ENCODE data around the gene ZEB1.

ZEB1 gene

GRCh38 chr10:31393844-31394243, 74.8 kb downstream of the ZEB1 start:
- DNase-seq (ENCODE audit: extremely low spot score) = no peak
- TF ChIP-seq ZNF384 (IDR thresholded peaks at IDR 0.05) = no peak
- no peak for TF ChIP-seq ARNT (IDR thresholded peaks at IDR 0.05)
- TF ChIP-seq FOXK2 (IDR thresholded peaks at IDR 0.05) = no peak
- no peak for TF ChIP-seq SUZ12 (IDR thresholded peaks at IDR 0.05)
- TF ChIP-seq L3MBTL2 (conservative IDR thresholded peaks at IDR 0.05) = no peak
- TF ChIP-seq HDGF (IDR thresholded peaks at IDR 0.05; ENCODE audit: borderline replicate concordance) = no peak
- TF ChIP-seq CTBP1 (IDR thresholded peaks at IDR 0.05; ENCODE audit: borderline replicate concordance) = no peak
- TF ChIP-seq LEF1 (IDR thresholded peaks at IDR 0.05; ENCODE audit: borderline replicate concordance) = no peak
- TF ChIP-seq NFRKB (IDR thresholded peaks at IDR 0.05) = no peak
- no peak for TF ChIP-seq PKNOX1 (IDR thresholded peaks at IDR 0.05)
- no peak for TF ChIP-seq FOXA1 (IDR thresholded peaks at IDR 0.05)
- TF ChIP-seq BHLHE40 (IDR thresholded peaks at IDR 0.05; ENCODE audit: borderline replicate concordance) = no peak
- POLR2A ChIA-PET = interaction anchor here (1.0 kb wide), 1 partner anchor 33 kb away, joined by 3 read pairs; no protein-coding TSS in a partner anchor
- CTCF ChIA-PET = no interaction called here

GRCh38 chr10:31395695-31396094, 76.7 kb downstream of the ZEB1 start:
- DNase-seq (ENCODE audit: extremely low spot score) = no peak
- ChIA-PET CTCF (no interaction called here), POLR2A (no interaction called here)
- no peak for TF ChIP-seq CTBP1 (IDR thresholded peaks at IDR 0.05; ENCODE audit: borderline replicate concordance)
- TF ChIP-seq BHLHE40 (IDR thresholded peaks at IDR 0.05; ENCODE audit: borderline replicate concordance) = no peak
- TF ChIP-seq ARNT (IDR thresholded peaks at IDR 0.05) = no peak
- TF ChIP-seq LEF1 (IDR thresholded peaks at IDR 0.05; ENCODE audit: borderline replicate concordance) = no peak
- TF ChIP-seq FOXA1 (IDR thresholded peaks at IDR 0.05) = no peak
- TF ChIP-seq TARDBP (IDR thresholded peaks at IDR 0.05) = no peak
- TF ChIP-seq SUZ12 (IDR thresholded peaks at IDR 0.05) = no peak
- TF ChIP-seq SP1 (IDR thresholded peaks at IDR 0.05) = no peak
- no peak for TF ChIP-seq L3MBTL2 (conservative IDR thresholded peaks at IDR 0.05)
- no peak for TF ChIP-seq FOXM1 (IDR thresholded peaks at IDR 0.05; ENCODE audit: borderline replicate concordance)
- TF ChIP-seq HDGF (IDR thresholded peaks at IDR 0.05; ENCODE audit: borderline replicate concordance) = no peak
- TF ChIP-seq ZNF384 (IDR thresholded peaks at IDR 0.05) = no peak
- TF ChIP-seq FOXK2 (IDR thresholded peaks at IDR 0.05) = no peak
- no peak for TF ChIP-seq ELF4 (IDR thresholded peaks at IDR 0.05)

- TF ChIP-seq NFRKB (IDR thresholded peaks at IDR 0.05) (no peak), PKNOX1 (IDR thresholded peaks at IDR 0.05) (no peak), ZNF384 (IDR thresholded peaks at IDR 0.05) (no peak), FOXK2 (IDR thresholded peaks at IDR 0.05) (no peak), SUZ12 (IDR thresholded peaks at IDR 0.05) (no peak), L3MBTL2 (conservative IDR thresholded peaks at IDR 0.05) (no peak), HDGF (IDR thresholded peaks at IDR 0.05; ENCODE audit: borderline replicate concordance) (no peak), FOXM1 (IDR thresholded peaks at IDR 0.05; ENCODE audit: borderline replicate concordance) (no peak), SP1 (IDR thresholded peaks at IDR 0.05) (no peak), BHLHE40 (IDR thresholded peaks at IDR 0.05; ENCODE audit: borderline replicate concordance) (no peak), FOXA1 (IDR thresholded peaks at IDR 0.05) (no peak), TARDBP (IDR thresholded peaks at IDR 0.05) (no peak), ARNT (IDR thresholded peaks at IDR 0.05) (no peak)
- ChIA-PET POLR2A (no interaction called here), CTCF (interaction anchor here (0.6 kb wide), 1 partner anchor 122 kb away, joined by 3 read pairs; no protein-coding TSS in a partner anchor)
- DNase-seq (ENCODE audit: extremely low spot score) = no peak
These were observed 77.4 kb downstream of the ZEB1 start for GRCh38 chr10:31396376-31396775.

- CTCF ChIA-PET = no interaction called here
- no peak for DNase-seq (ENCODE audit: extremely low spot score)
- POLR2A ChIA-PET = no interaction called here
- no peak for TF ChIP-seq BHLHE40 (IDR thresholded peaks at IDR 0.05; ENCODE audit: borderline replicate concordance)
- no peak for TF ChIP-seq FOXM1 (IDR thresholded peaks at IDR 0.05; ENCODE audit: borderline replicate concordance)
- TF ChIP-seq SP1 (IDR thresholded peaks at IDR 0.05) = no peak
- TF ChIP-seq SUZ12 (IDR thresholded peaks at IDR 0.05) = no peak
- TF ChIP-seq LEF1 (IDR thresholded peaks at IDR 0.05; ENCODE audit: borderline replicate concordance) = no peak
- TF ChIP-seq FOXA1 (IDR thresholded peaks at IDR 0.05) = no peak
- TF ChIP-seq PKNOX1 (IDR thresholded peaks at IDR 0.05) = no peak
- no peak for TF ChIP-seq NFRKB (IDR thresholded peaks at IDR 0.05)
- TF ChIP-seq HDGF (IDR thresholded peaks at IDR 0.05; ENCODE audit: borderline replicate concordance) = no peak
- no peak for TF ChIP-seq L3MBTL2 (conservative IDR thresholded peaks at IDR 0.05)
- no peak for TF ChIP-seq FOXK2 (IDR thresholded peaks at IDR 0.05)
- TF ChIP-seq CTBP1 (IDR thresholded peaks at IDR 0.05; ENCODE audit: borderline replicate concordance) = no peak
- TF ChIP-seq ARNT (IDR thresholded peaks at IDR 0.05) = no peak
- no peak for TF ChIP-seq ELF4 (IDR thresholded peaks at IDR 0.05)
- TF ChIP-seq TARDBP (IDR thresholded peaks at IDR 0.05) = no peak
- TF ChIP-seq ZNF384 (IDR thresholded peaks at IDR 0.05) = no peak
These were observed 78.8 kb downstream of the ZEB1 start for GRCh38 chr10:31397852-31398251.

- TF ChIP-seq FOXM1 (IDR thresholded peaks at IDR 0.05; ENCODE audit: borderline replicate concordance) = no peak
- no peak for TF ChIP-seq ARNT (IDR thresholded peaks at IDR 0.05)
- no peak for DNase-seq (ENCODE audit: extremely low spot score)
- ChIA-PET CTCF (no interaction called here), POLR2A (no interaction called here)
These were observed 80.2 kb downstream of the ZEB1 start for GRCh38 chr10:31399171-31399570.

GRCh38 chr10:31399631-31400030, 80.6 kb downstream of the ZEB1 start:
- POLR2A ChIA-PET = no interaction called here
- CTCF ChIA-PET = no interaction called here
- TF ChIP-seq PKNOX1 (IDR thresholded peaks at IDR 0.05) = no peak
- no peak for TF ChIP-seq HDGF (IDR thresholded peaks at IDR 0.05; ENCODE audit: borderline replicate concordance)
- no peak for TF ChIP-seq NFRKB (IDR thresholded peaks at IDR 0.05)
- TF ChIP-seq CTBP1 (IDR thresholded peaks at IDR 0.05; ENCODE audit: borderline replicate concordance) = no peak
- no peak for TF ChIP-seq BHLHE40 (IDR thresholded peaks at IDR 0.05; ENCODE audit: borderline replicate concordance)
- TF ChIP-seq FOXK2 (IDR thresholded peaks at IDR 0.05) = no peak
- no peak for TF ChIP-seq ARNT (IDR thresholded peaks at IDR 0.05)
- no peak for TF ChIP-seq L3MBTL2 (conservative IDR thresholded peaks at IDR 0.05)
- no peak for TF ChIP-seq FOXA1 (IDR thresholded peaks at IDR 0.05)
- no peak for TF ChIP-seq FOXM1 (IDR thresholded peaks at IDR 0.05; ENCODE audit: borderline replicate concordance)
- TF ChIP-seq ELF4 (IDR thresholded peaks at IDR 0.05) = no peak
- TF ChIP-seq SUZ12 (IDR thresholded peaks at IDR 0.05) = no peak
- TF ChIP-seq TARDBP (IDR thresholded peaks at IDR 0.05) = no peak
- no peak for TF ChIP-seq SP1 (IDR thresholded peaks at IDR 0.05)
- TF ChIP-seq ZNF384 (IDR thresholded peaks at IDR 0.05) = no peak
- no peak for TF ChIP-seq LEF1 (IDR thresholded peaks at IDR 0.05; ENCODE audit: borderline replicate concordance)
- no peak for DNase-seq (ENCODE audit: extremely low spot score)

All from HEK293T (cell line).